OCI-LY7 (cell line): ENCODE measurements around the gene NME3. TPM values are rescaled to one million over a fixed set of nuclear protein-coding genes. Genes with fewer than 3 reads are reported as not detected.

Source experiments
- BruUV-seq: library from RNA; stranded (reverse); fragments of 400-500 nt; replicated peaks from 2 replicates; lab custom pipeline; 2021; lab: Mats Ljungman, UMichigan
- CTCF ChIA-PET: fragments of 300-600 bp; sonication (Branson Sonifier 250); formaldehyde crosslinking; loops from one replicate; lab custom pipeline; 2022; ENCODE audit warnings: antibody characterized with exemption; ENCODE audit not compliant: unreplicated experiment; lab: Charles Lee
- POLR2A ChIA-PET: fragments of 300-600 bp; sonication (Branson Sonifier 250); formaldehyde crosslinking; loops from one replicate; lab custom pipeline; 2022; ENCODE audit warnings: antibody characterized with exemption; lab: Charles Lee
- DNase-seq: peaks from one replicate; pipeline ENCODE4 v3.0.0-alpha.2; 2015; ENCODE audit warnings: low spot score
- H2AFZ ChIP-seq: fragments of 200-600 bp; sonication (generic), shearing (Covaris generic); 2 replicates; pipeline ENCODE4 v1.6.1; 2014; ENCODE audit warnings: mild to moderate bottlenecking, antibody characterized with exemption, low read length, moderate library complexity
- H3K27ac ChIP-seq: fragments of 200-600 bp; sonication (generic); 2 replicates; pipeline ENCODE4 v1.5.1; 2014; ENCODE audit warnings: mixed run types, low read depth, mild to moderate bottlenecking, moderate library complexity, low read length, inconsistent platforms; ENCODE audit not compliant: poor library complexity, severe bottlenecking
- H3K36me3 ChIP-seq: fragments of 200-600 bp; sonication (generic); 2 replicates; pipeline ENCODE4 v1.6.1; 2014; ENCODE audit warnings: mild to moderate bottlenecking, antibody characterized with exemption, low read length, moderate library complexity, mixed read lengths; ENCODE audit not compliant: insufficient read depth
- H3K4me1 ChIP-seq: fragments of 200-600 bp; sonication (generic); 2 replicates; pipeline ENCODE4 v1.5.1; 2014; ENCODE audit warnings: mild to moderate bottlenecking, low read length; ENCODE audit not compliant: insufficient read depth, poor library complexity, severe bottlenecking
- H3K4me2 ChIP-seq: fragments of 200-600 bp; sonication (generic); 2 replicates; pipeline ENCODE4 v1.6.1; 2014; ENCODE audit warnings: mild to moderate bottlenecking, low read length
- H3K4me3 ChIP-seq: fragments of 200-600 bp; sonication (generic); 2 replicates; pipeline ENCODE4 v1.5.1; 2014; ENCODE audit warnings: mild to moderate bottlenecking, low read depth, low read length; ENCODE audit not compliant: poor library complexity, severe bottlenecking
- H3K79me2 ChIP-seq: fragments of 200-600 bp; sonication (generic); 2 replicates; pipeline ENCODE4 v1.6.1; 2016; ENCODE audit warnings: low read depth, mild to moderate bottlenecking, low read length, moderate library complexity, mixed read lengths; ENCODE audit not compliant: insufficient read depth
- H3K9me2 ChIP-seq: fragments of 200-600 bp; sonication (generic); 2 replicates; pipeline ENCODE4 v1.6.1; 2016; ENCODE audit warnings: mild to moderate bottlenecking, low read length, mixed read lengths; ENCODE audit not compliant: insufficient read depth
- H3K9me3 ChIP-seq: fragments of 200-600 bp; sonication (generic); 2 replicates; pipeline ENCODE4 v1.6.1; 2014; ENCODE audit warnings: mild to moderate bottlenecking, mixed run types, low read length, mixed read lengths
- H4K20me1 ChIP-seq: fragments of 200-600 bp; sonication (generic); 2 replicates; pipeline ENCODE4 v1.6.1; 2014; ENCODE audit warnings: mild to moderate bottlenecking, antibody characterized with exemption, low read length, moderate library complexity, mixed read lengths; ENCODE audit not compliant: insufficient read depth
- CTCF ChIP-seq: fragments of 200-600 bp; sonication (generic); conservative IDR thresholded peaks from 2 replicates; pipeline ENCODE4 v1.5.1; 2014; ENCODE audit warnings: mild to moderate bottlenecking, antibody characterized with exemption, low read length, moderate library complexity, mixed read lengths
- EZH2phosphoT487 ChIP-seq: fragments of 200-600 bp; sonication (generic); IDR thresholded peaks from 2 replicates; pipeline ENCODE4 v1.6.1; 2018; ENCODE audit warnings: low read depth, borderline replicate concordance, mild to moderate bottlenecking, mixed run types, antibody characterized with exemption, low read length, moderate library complexity, mixed read lengths
- intact Hi-C: fragments of 100-400 bp; cut with micrococcal nuclease; formaldehyde crosslinking; loops from one replicate; pipeline ENCODE4 v1.10.0; 2022; ENCODE audit not compliant: unreplicated experiment
- total RNA-seq, 2 experiments: library from RNA; depleted of rRNA in 1 of 2; stranded (reverse); fragments of >200 nt in 1 of 2; shearing (Covaris generic) in 1 of 2; gene quantifications; 2 replicates each; pipeline ENCODE4 v1.2.3, GENCODE V29; 2014 to 2022

NME3 gene
- total RNA-seq, 2 experiments from 2014 or later: 34.8 to 54.5 TPM

- no TSS peak for BruUV-seq
- no peak for DNase-seq
- Histone ChIP-seq H3K36me3 (peaks cover 46% of the 10 kb centered on the region), H3K27ac (no peak overlapping the region), H2AFZ (no peak overlapping the region), H3K9me3 (no peaks in the 10 kb centered on the region), H3K79me2 (peaks cover 12% of the 10 kb centered on the region; the same call in 1 of the 2 replicates), H3K9me2 (no peaks in the 10 kb centered on the region), H3K4me2 (no peak overlapping the region), H4K20me1 (0 out of 2 replicates have a peak, but pooled peaks cover 4% of the 10 kb centered on the region), H3K4me1 (no peaks in the 10 kb centered on the region), H3K4me3 (no peak overlapping the region)
- ChIA-PET CTCF (no interaction called here), POLR2A (no interaction called here)
- TF ChIP-seq EZH2phosphoT487: no peak
- no peak for TF ChIP-seq CTCF
- intact Hi-C loops: no loop called here
Observed at GRCh38 chr16:1726661-1727502, 44.5 kb downstream of the NME3 start.

GRCh38 chr16:1724491-1724890 is 46.9 kb downstream of the NME3 start:
- ChIA-PET POLR2A (interaction anchor here (1.3 kb wide), 1 partner anchor 13 kb away, joined by 4 read pairs; no protein-coding TSS in a partner anchor), CTCF (interaction anchor here (0.5 to 0.8 kb wide), 3 partner anchors 13 to 190 kb away, joined by 3 read pairs; no protein-coding TSS in a partner anchor)
- peaks cover 5% of the 10 kb centered on the region for H3K4me1 ChIP-seq
- no peak overlapping the region for H3K4me2 ChIP-seq
- H3K79me2 ChIP-seq: peaks cover 13% of the 10 kb centered on the region; the same call in 1 of the 2 replicates
- no peak overlapping the region for H3K4me3 ChIP-seq
- no peaks in the 10 kb centered on the region for H3K9me2 ChIP-seq
- H3K27ac ChIP-seq: no peak overlapping the region
- H3K9me3 ChIP-seq: no peaks in the 10 kb centered on the region
- TF ChIP-seq EZH2phosphoT487 (no peak), CTCF (no peak)
- 0 out of 2 replicates have a peak, but pooled peaks cover 4% of the 10 kb centered on the region for H4K20me1 ChIP-seq
- peaks cover 39% of the 10 kb centered on the region for H3K36me3 ChIP-seq
- no peak for DNase-seq
- BruUV-seq: no TSS peak
- intact Hi-C loops: no loop called here
- H2AFZ ChIP-seq: no peak overlapping the region
